GM21529 (cell line): ENCODE results near the gene CAPRIN2.

Experiments used
- ATAC-seq: cut with Tn5 transposase; IDR thresholded peaks from one replicate; pipeline ENCODE4 v1.9.1; 2021; ENCODE audit not compliant: unreplicated experiment

The CAPRIN2 gene

DNA sequence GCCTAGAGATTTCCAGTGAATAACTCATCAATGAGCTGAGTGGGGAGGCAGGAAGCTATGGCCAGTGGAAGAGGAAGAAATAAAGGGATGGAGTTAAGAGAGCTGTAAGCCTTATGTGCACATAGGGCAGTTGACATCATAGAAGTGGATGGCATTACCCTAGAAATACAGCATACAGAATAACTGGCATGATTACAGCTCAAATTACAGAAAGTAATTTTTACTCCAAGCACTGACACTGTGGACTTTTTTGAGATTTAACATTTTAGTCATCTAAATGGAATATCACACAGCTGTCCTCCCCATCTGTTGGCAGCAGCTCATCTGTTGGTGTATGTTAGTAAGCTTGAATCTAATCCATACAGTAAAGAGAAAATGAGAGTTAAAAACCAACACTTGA, 53.7 kb downstream of the CAPRIN2 start:
- no peak for ATAC-seq

DNA sequence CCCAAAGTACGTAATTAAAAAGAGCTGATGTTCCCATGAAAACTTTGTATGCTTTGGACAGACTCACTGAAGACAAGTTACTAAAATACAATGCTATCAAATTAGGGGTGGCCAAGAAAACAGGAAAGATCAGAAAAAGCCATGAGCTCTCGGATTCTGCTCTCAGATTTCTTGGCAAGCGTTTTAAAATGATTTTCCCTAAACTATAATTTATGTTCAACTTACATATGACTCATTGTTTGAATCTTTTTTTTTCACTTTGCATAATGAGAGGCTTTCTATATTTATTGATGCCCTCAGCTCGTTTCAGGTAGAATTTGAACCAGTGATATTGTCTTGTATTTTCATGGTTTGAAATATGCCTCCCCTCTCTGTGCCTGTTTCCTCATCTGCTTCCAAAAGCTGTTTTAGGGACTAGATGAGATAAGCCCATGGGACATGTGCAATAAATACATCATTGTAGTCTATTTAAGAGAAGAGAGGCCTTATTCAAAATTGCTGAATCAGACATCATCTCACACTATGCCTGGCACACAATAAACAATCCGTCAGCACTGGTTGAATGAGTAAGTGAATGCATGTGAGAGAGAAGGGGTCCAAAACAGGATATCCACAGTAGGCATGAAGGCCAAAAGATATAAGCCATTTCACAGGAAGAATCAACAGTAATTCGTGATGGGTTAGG, 54.4 kb downstream of the CAPRIN2 start:
- ATAC-seq, result no peak

DNA sequence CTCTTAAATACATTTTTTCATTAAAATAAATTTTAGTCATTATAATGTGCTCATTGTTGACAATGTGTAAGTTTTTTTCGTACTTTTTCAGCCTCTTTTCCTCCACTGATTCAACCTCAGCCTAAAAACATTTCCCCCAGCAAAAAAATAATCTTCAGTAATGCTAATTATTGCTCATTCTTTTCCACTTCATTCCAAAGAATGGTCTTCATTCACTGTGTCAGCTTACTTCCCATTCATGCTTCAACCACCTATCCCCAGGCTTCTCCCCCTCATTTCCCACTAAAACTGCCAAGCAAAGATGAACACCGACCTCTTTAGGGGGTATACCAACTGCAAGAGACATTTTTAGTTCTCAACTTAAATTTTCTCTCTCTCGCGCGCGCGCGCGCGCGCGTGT, 56.4 kb downstream of the CAPRIN2 start:
- no peak for ATAC-seq

DNA sequence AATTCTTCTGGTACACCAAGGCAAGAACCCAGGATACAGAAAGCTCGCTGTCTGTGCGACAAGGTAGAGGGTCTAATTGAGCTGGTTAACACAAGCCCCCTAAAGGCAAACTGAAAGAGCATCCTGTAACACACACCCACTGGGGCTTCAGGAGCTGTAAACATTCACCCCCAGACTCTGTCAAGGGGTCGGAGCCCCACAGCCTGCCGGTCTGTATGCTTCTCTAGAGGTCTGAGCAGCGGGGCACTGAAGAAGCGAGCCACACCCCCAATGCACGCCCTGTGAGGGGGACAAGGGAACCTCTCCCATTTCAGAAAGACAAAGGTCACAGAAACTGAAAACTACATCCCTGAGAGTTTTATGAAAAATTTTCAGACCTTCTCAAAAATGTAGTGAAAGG, 57.8 kb downstream of the CAPRIN2 start:
- ATAC-seq, result no peak

DNA sequence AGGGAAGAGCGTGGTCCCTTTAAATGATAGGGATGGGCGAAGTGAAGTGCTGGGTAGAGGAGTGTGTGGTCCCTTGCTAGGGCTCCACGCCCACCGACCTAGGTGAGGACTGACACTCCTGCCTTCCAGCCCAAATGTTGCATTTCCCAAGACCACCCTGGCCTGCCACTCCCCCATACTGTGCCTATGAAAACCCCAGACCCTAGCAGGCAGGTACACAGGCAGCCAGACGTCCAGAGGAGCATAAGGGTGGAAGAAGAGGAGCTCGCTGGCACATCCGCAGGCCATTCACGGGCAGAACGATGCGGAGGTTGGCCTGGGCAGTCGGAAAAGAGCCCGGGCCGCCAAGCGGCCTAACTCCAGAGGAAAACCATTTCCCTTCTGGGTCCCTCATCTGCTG, 58.3 kb downstream of the CAPRIN2 start:
- no peak for ATAC-seq

DNA sequence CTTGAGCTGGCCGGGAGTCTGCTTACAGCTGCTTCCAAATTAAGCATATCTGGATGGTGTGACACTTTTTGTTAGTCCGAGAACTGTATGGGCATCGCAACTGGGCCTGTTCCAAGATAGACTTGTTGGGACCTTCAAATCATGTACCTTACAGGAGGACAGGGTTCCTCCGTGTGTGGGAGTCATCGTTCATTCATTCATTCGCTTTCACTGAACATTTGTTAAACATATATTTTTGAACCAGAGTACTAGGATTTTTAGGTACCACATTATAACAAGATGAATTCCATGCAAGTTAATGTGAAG, 58.7 kb downstream of the CAPRIN2 start:
- ATAC-seq, result peak; percentile 32

DNA sequence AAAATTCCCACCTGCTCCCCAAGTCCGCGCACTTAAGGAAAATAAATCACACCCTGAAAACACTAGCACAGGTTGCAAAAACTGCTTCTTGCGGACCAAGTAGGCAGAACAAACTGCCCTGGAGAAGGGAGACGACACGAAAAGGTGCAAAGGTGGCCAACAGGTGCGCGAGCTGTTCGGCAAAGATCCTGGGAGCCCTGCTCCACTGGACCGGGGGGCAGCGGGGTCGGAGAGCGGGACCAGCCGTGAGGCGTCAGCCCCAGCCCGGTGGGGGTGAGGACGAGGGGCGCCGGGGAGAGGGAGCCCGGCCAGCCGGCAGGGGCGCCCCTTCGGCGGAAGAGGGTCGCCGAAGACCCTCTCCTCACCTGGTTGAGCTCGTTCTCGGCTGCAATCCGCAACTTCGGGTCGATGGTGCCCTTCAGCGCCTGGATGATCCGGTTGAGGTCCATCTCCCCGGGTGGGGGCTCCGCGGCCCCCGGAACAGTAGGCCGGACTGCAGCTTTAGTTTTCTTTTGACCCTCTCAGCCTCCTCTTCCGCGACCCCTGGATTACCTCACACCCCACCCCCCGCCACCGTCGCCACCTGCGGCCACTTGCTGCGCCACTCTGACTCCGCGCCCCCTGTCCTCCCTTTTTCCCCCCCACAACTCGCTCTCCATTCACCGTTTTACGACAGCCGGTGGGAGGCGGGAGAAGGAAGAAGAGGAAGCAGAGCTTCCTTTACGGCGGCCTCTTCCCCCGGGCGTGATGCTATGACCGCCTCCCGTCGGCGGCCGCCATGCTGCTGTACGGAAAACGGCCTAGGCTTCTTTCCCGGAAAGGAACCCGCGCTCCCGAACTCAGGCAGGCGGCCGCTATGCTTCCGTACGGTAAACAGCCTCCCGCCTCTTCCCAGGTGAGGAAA, 59.3 kb downstream of the CAPRIN2 start, which contains the start of gene IPO8:
TSS of gene IPO8 (minus strand) at position 671 of the 904 bp plus-strand sequence. CDS start at position 449, 222 bp downstream.
- ATAC-seq, result peak; percentile 83

DNA sequence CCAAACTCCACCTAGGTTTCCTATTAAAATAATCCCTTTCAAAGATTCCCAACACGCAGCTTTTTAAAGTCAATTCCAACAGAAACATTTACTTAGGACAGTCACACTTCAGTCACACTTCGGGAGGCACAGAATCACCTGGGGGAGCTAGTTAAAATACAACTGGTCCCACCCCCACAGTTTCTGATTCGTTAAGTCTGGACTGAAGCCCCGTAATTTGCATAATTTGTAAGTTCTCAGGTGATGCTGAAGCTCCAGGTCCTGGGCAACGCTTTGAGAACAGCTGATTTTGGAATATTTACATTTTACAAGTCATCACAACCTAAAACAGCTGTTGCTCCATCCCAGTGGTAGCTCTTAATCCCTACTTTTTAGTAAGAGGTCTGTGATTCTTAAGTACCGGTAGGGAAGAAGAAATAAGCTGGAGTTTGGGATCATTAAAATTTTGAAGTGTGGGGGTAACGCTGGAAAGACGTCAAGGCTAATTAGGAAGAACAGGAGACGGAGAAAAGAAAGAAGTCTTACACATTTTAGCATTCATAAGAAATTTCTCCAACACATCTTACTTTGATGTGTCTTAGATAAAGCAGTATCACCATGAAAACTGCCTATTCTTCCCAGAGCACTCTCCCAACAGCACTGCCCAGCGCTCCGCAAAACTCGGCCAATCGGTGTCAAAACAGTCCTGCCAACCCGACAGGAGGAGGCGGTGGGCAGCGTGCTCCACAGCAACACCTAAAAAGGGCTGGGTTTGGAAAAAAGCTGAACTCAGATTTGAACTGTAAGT, 60.1 kb downstream of the CAPRIN2 start:
- peak; percentile 38 for ATAC-seq

DNA sequence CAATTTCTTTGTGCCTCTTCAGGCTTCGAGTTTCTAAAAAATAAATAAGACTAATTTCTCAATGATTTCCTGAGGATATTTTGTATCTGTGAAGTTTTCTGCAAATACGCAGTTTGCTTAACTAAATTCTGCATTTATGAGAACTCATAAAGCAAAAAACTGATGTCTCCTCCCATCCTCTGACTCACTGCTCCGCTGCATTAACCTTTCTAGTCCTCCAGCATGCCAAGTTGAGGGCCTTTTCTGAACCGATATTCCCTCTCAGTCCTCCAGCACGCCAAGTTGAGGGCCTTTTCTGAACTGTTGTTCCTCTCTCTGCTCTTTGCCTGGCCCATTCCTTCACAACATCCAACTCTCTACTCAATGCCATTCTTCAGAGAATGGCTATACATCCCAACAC, 62.3 kb downstream of the CAPRIN2 start:
- ATAC-seq, result no peak

DNA sequence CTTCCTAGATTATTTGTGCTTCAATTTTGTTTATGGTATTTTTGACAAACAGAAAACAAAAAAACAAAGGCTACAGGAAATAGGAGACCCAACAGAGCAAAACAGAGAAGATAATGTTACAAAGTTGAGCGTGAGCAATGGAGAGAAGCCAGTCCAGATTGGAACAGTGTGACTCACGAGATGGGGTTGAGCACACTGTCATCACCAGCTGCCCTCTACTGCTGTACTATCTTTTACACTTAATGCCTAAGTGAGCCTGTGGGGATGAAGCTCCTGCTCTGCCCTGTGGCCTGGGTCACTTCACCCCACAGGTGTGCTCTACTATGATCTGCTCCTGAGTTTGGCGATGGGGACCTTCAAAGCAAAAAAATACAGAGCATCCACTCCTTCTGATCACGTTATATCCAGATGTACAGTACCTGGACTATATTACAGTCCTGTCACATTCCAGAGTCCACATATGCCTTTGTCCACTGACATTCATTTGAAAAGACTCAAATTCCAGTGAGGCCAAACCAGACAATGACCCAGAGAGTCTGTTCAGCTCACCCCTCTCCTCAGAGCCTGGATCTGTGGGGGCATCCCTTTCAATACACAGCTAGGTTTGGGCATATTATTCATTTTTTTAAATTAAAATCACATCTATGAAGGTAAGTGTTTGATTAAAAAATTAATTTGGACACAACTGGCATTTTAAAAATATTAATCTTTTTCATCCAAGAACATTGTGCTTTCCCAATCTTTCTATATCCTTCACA, 63.5 kb downstream of the CAPRIN2 start:
- ATAC-seq, result no peak

DNA sequence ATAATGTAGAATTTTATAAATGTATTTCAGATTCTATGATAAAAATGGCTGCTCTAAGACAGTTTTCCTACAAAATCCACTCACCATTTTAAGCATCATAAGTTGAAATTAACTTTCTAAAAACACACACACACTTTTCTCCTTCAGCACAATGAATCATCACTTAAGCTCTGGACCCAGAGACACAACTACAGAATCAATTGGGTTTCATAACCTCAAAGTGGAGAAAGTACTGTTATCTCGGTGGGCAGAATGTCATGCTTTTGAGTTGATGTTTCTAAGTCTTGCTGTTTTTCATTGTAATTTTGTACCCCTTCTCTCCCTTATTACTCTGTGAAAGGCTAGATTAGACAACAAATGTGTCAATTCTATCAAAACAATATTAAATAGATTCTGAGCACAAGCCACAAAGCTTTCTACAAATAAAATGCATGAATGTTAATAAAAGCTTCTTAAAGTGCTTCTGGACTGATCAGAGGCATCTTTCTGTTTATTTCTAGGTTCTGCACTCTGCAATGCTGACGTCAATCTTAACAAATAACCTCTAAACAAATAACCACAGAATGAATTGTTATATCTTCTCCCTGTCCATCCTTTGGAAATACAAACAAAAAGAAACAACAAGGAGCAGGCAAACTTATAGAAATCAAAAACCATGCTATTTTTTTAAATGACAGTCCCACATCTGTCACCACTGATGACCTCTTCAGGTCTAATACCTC, 67.3 kb downstream of the CAPRIN2 start:
- ATAC-seq, result no peak

DNA sequence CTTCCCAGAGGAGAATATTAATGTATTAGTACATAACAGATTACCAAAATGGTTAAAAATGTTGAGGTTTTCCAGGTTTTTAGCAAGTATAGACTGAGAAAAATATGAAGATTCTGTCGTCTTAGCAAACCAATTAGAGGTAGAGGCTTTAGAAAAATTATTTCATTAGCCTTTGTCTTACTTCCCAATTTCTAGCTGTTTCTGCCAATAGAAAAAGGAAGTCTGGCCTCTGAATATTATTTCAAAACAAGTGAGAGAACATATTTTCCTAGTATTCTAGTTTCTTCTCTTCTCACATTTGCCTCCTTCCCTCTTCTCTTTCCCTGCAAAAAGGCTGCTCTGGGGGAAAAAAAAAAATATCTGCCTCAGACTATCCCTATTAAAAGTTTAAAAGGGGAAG, 75.5 kb downstream of the CAPRIN2 start:
- ATAC-seq, result no peak

DNA sequence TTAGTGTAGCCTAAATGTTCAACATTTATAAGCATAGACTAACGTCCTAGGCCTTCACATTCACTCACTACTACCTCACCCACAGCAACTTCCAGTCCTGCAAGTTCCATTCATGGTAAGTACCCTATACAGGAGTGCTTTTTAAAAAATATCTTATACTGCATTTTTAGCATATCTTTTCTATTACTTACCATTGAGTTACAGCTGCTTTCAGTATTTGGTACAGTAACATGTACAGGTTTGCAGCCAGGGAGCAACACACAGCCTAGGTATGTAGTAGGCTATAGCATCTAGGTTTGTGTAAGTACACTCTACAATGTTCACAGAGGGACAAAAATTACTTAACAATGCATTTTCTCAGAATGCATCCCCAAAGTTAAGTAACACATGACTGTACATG, 76.5 kb downstream of the CAPRIN2 start:
- no peak for ATAC-seq

DNA sequence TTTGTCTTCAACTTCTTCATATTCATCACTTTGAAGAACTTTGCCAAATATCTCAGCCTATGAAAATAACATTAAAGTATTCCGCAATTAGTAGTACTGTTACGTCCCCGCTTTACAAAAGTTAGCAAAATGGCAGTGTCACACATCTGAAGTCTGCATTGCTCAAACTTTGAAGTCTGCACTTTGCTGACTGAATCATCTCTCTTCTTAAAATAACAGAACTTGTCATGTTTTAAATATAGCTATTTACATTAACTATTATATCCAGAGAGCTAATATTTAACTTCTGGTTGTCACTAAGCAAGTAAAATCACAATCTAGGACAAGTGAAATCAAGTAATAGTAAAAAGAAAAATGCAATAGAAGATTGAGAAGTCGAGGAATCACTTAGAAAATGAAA, 93.5 kb downstream of the CAPRIN2 start:
- ATAC-seq, result no peak
